Esophagus muscularis mucosa (tissue), 3 donors: ENCODE data around the gene GOLGB1.

Experiments used
- CTCF ChIP-seq, 3 experiments: fragments of 200-600 bp in 2 of 3; fragments of 450-650 bp in 1 of 3; sonication (generic) in 2 of 3; IDR thresholded peaks; one replicate each; pipeline ENCODE4 v1.5.1; 2017 to 2019; ENCODE audit warnings: antibody characterized with exemption in 3 of 3, mild to moderate bottlenecking in 2 of 3, moderate library complexity in 1 of 3
- POLR2A ChIP-seq: fragments of 450-650 bp; IDR thresholded peaks from one replicate; pipeline ENCODE4 v1.6.1; 2017; ENCODE audit warnings: antibody characterized with exemption, moderate library complexity, mild to moderate bottlenecking, low read depth

- TF ChIP-seq CTCF (IDR thresholded peaks at IDR 0.05): no peak
- TF ChIP-seq POLR2A: no peak
Observed at GRCh38 chr3:121670676-121671075, 78.9 kb downstream of the GOLGB1 start.
